HuH-7.5 (cell line): Measurements from ENCODE around the gene IL1RL1.

Source experiments
- DNase-seq: peaks from one replicate; pipeline ENCODE4 v3.0.0; 2011; ENCODE audit warnings: low spot score

IL1RL1 gene

DNA sequence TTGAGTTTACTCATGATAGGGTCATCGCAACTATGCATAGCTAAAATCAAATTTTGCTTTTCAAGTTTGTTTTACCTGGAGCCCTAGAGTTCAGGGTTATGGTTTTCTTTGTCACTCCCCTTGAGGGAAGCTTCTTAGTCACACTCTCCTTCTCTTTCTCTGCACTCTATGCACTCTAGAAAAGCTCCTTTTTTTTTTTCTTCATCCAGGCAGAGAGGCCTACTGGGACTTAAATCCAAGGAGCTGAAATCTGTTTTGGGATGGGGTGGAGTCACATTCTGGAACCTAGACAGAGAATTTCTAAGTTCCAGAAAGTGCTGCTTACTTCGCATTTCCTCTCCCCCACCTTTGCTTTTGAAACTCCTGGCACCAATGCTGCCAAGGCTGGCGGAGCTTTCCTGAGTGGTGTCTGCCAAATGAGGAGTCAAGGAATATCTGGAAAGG lies 25.2 kb downstream of the IL1RL1 start:
- no peak for DNase-seq

- no peak for DNase-seq
Observed at GRCh38 chr2:102337012-102337411, 25.6 kb downstream of the IL1RL1 start.

DNA sequence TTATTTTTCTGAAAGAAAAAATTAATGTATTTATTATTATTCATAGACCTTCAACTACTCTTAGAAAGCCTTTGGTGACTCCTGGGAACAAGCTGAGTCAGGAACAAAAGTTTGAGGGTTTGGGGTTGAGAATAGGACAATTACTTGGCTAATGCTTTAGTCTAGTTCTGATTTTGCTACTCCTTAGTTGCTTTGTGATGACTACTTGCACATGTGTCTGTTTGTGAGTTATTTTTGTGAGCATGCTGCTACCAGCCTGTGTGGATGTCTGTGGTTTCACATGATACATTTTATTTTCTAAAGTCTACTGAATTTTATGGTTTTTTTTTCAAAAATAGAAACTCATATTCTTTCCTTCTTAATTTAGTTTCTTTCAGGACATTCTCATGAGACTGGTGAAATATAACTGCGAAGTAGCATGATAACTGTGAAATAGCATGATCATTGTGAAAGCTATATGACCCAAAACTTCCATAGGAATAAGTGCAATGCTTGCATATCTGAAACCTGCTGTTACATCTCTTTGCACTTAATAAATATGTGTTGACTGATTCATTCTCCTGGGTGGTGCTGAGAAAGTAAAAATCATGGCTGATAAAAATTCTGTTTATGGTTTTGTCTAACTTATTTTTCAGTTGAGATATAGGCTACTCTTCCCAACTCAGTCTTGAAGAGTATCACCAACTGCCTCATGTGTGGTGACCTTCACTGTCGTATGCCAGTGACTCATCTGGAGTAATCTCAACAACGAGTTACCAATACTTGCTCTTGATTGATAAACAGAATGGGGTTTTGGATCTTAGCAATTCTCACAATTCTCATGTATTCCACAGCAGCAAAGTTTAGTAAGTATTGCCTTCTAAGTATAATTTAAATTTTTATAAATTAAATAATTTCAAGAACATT lies 26.4 kb downstream of the IL1RL1 start:
- DNase-seq = no peak

DNA sequence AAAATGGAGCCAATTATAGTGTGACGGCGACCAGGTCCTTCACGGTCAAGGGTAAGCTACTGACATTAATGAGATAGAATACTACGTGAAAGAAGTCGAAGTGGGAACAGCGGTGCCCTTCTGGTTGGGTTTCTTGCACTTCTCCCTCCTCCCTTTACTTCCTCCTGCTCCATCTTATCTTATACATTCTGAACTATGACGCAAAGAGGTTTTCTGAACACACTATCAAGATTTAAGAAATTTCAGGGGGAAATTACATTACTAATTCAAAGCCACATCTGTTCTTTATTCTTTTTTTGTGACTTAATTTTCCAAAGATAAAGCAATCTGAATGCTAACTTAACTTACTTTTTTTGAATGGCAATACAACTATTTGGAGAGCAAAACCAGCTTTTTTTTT lies 29.4 kb downstream of the IL1RL1 start:
- DNase-seq = no peak

DNA sequence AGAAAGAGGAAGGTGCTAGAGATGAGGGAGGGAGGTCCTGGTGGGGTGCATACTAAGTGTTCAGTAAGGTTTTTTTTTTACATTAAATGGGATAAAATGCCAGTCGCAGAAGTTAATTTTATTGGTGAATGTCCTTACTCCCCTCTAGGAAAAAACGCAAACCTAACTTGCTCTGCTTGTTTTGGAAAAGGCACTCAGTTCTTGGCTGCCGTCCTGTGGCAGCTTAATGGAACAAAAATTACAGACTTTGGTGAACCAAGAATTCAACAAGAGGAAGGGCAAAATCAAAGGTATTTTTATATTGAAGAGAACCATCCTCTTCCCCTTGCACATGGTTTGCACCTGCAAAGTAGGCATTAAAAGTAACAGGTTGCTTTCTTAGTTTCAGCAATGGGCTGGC lies 31.5 kb downstream of the IL1RL1 start:
- DNase-seq = no peak

DNA sequence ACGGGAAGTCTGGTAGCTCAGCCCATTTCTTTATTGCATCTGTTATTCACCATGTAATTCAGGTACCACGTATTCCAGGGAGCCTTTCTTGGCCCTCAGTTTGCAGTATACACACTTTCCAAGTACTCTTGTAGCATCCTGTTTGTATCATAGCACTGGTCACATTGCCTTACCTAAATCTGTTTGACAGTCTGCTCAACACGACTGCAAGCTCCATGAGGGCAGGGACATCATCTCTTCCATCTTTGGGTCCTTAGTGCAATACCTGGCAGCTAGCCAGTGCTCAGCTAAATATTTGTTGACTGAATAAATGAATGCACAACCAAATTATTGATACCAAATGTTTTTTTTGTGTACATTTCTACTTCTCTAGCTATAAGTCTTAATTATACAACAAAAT lies 33.0 kb downstream of the IL1RL1 start:
- DNase-seq = no peak

GRCh38 chr2:102345329-102345920 lies 34.1 kb downstream of the IL1RL1 start:
- no peak for DNase-seq

- no peak for DNase-seq
Observed at GRCh38 chr2:102346381-102347130, 35.2 kb downstream of the IL1RL1 start.

GRCh38 chr2:102350137-102350793 lies 38.9 kb downstream of the IL1RL1 start:
- DNase-seq = no peak

- peak; percentile 53 for DNase-seq
Observed at GRCh38 chr2:102355526-102356380, 44.4 kb downstream of the IL1RL1 start, which contains the start of gene IL18R1. Gene IL18R1 (plus strand): TSS chr2:102355796. CDS start chr2:102362661, 6,865 bp downstream.

GRCh38 chr2:102356381-102356712 lies 45.0 kb downstream of the IL1RL1 start:
- DNase-seq = no peak

DNA sequence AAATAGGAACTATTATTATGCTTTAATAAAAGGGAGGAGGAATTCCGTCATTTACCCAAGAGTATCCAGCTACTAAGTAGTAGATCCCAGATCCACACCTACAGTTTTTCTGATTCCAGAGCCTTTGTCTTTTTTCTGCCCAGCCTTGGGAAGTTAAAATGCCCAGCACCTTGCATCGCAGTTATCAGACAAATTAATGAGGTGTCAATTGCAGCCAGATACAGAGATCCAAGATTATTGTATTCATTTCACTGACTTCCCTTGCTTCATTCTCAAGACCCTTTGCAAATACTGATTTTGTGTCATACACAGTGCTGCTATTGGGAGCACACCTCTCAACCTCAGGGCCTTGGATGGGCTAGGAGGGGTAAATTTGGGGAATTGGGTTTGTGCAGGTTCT lies 45.4 kb downstream of the IL1RL1 start:
- no peak for DNase-seq

GRCh38 chr2:102357937-102358336 lies 46.6 kb downstream of the IL1RL1 start:
- no peak for DNase-seq

DNA sequence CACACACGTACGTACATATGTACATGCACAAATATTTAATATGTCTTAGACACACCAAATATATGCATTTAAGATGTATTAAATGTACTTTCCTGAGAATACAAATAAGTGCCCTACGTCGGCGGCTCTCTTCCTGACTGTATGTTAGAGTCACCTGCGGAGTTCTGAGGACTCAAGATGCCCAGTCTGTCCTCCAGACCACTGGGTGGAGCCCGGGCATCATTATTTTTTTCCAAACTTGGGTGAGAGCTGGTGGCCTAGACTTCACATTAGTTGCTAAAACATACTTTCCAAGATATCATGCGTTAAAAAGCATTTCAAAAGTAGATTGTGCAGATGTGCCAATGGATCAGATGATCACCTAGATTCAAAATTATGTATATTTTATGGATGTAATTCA lies 47.1 kb downstream of the IL1RL1 start:
- no peak for DNase-seq

DNA sequence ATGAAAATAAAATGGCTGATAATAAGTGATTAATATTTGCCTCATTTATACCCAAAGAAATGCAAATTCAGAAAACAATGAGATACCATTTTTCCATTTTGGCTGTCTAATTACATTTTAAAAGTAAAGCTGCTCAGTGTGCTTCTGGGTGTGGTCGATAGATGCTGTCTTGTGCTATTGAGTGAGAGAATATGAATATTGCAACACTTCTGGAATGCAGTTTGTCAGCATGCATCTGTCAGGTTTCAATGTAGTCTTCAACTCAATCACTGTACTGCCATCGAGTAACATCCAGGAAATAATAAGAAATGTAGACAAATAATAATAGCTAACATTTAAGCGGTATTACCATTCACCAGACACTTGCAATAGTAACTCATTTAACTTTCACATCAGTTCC lies 48.2 kb downstream of the IL1RL1 start:
- DNase-seq = no peak

- no peak for DNase-seq
Observed at GRCh38 chr2:102361632-102362241, 50.4 kb downstream of the IL1RL1 start.

DNA sequence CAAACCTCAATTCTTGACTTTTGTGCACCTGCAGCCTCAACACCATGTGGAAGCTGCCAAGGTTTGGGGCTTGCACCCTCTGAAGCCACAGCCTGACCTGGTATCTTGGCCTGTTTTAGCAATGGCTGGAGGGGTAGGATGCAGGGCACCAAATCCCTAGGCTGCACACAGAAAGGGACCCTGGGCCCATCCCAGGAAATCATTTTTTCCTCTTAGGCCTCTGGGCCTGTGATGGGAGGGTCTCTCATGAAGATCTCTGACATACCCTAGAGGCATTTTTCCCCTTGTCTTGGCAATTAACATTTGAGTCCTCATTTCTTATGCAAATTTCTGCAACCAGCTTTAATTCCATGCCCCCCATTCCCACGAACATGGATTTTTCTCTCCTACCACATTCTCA lies 54.4 kb downstream of the IL1RL1 start:
- no peak for DNase-seq

DNA sequence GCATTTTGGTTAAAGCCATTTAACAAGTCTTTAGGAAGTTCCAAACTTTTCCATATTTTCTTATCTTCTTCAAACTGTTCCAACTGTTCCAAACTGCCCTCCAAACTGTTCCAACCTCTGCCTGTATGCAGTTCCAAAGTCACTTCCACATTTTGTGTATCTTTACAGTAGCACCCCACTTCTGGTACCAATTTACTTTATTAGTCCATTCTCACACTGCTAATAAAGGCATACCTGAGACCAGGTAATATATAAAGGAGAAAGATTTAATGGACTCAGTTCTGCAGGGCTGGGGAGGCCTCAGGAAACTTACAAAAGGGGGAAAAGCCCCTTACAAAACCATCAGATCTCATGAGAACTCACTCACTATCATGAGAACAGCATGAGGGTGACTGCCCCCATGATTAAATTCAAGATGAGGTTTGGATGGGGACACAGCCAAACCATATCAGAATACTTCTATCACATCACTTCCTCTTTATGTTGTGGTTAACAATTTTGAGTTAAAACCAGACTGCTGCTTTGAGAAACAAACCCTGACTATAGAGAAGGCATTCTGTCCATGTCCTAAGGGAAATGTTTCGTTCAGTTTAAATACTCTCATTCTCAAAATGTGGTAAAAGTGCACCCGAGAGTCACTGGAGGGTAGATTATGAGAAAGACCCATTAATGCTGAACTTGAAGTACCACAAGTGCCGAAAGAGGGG lies 55.2 kb downstream of the IL1RL1 start:
- no peak for DNase-seq

DNA sequence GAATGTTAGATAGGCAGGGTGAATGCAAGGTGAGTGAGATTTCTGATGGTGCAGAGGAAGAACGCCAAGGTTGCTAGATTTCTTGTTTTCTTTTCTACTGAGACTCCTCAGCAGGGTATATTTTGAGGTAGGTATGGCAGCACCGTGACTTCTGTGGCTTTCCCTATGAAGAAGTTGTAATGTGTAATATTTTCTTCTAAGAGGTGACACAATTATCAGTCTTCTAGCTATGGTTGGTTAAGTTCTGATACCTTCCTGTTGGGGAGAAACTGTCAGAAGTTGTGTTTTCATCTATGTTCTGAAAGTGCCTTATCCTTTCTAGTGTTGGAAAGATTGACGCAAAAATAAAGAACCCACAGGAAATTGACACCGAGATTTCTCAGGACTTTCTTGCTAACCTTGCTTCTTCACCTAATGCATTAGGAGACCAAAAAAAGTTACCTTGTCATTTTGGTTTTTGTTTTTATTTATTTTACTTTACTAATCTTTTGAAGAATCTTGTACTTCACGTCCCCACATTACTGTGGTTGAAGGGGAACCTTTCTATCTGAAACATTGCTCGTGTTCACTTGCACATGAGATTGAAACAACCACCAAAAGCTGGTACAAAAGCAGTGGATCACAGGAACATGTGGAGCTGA lies 56.1 kb downstream of the IL1RL1 start:
- no peak for DNase-seq
